ENCODE results near the gene ATP11A.

DNA sequence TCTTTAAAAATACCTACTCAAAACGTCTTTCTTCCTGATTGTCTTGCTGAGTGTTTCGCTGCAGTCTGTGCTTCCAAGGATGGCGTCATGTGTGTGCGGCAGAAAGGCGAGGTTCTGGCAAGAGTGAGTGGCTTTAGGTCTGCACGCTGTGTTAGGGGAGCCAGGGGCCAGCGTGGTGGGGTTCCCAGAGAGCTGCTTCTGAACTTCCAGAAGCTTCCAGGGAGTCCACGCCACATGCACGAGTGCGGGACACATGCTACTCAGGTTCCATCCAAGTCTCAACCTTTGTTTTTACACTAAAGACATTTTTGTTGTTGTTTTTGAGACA is 67.9 kb downstream of the ATP11A start:
- no peak for TF ChIP-seq CTCF (IDR thresholded peaks at IDR 0.05 in 8 of 11, conservative IDR thresholded peaks at IDR 0.05 in 3 of 11)
- no peak for TF ChIP-seq POLR2A (IDR thresholded peaks at IDR 0.05)
- TF ChIP-seq POLR2AphosphoS5 (IDR thresholded peaks at IDR 0.05) = no peak
